Brain microvascular endothelial cell (primary cell): ENCODE measurements around the gene CDH4.

ENCODE experiments used
- DNase-seq: peaks from one replicate; pipeline ENCODE4 v3.0.0-alpha.2; 2020
- H3K27ac ChIP-seq: fragments of 250-450 bp; sonication (Bioruptor Pico); 2 replicates; pipeline ENCODE4 v1.5.1; 2020; ENCODE audit warnings: mild to moderate bottlenecking, moderate library complexity
- H3K27me3 ChIP-seq: fragments of 250-450 bp; sonication (Bioruptor Pico); replicated peaks from 2 replicates; pipeline ENCODE4 v1.5.1; 2020; ENCODE audit warnings: mild to moderate bottlenecking
- H3K36me3 ChIP-seq: fragments of 250-450 bp; sonication (Bioruptor Pico); replicated peaks from 2 replicates; pipeline ENCODE4 v1.5.1; 2020; ENCODE audit warnings: mild to moderate bottlenecking
- H3K4me3 ChIP-seq: 2 replicates; pipeline ENCODE4 v1.5.1; 2011; ENCODE audit warnings: low read depth, mild to moderate bottlenecking, control low read depth, low read length, moderate library complexity
- in situ Hi-C: cut with HindIII; loops from 2 replicates; pipeline ENCODE4 v1.10.0; 2017; ENCODE audit warnings: low sequenced_read_pairs, low pct_ligation_motif_present
- TF ChIP-seq, protein P1 (sequence below): IDR thresholded peaks from 2 replicates; pipeline ENCODE4 v1.5.1; 2011; ENCODE audit warnings: low read depth, mild to moderate bottlenecking, moderate library complexity, low read length, control low read depth, inconsistent platforms; ENCODE audit errors: missing control alignments

CDH4 gene

DNA sequence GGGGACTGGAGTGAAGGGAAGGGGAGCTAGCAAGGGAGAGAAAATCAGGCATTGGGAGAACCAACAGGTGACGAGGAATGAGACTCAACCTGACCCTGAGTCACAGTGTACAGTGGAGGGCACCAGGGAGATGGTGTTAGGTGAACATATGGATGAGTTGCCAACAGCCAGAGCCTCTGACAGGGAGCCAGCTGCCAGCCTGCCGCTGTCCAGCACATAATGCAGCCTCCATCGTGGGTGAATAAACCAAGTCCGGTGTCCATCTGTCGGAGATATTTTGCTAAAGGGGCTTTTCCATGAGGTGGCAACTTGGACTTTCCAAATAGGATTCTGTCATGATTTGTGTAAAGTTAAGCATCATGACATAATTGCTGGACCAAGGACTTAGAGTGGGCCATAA lies 88.1 kb downstream of the CDH4 start:
- no peak for DNase-seq
- in situ Hi-C loops: no loop called here
- Histone ChIP-seq H3K27ac (no peak overlapping the region), H3K36me3 (no peaks in the 10 kb centered on the region), H3K27me3 (no peaks in the 10 kb centered on the region), H3K4me3 (no peak overlapping the region)
- TF ChIP-seq, protein P1, sequence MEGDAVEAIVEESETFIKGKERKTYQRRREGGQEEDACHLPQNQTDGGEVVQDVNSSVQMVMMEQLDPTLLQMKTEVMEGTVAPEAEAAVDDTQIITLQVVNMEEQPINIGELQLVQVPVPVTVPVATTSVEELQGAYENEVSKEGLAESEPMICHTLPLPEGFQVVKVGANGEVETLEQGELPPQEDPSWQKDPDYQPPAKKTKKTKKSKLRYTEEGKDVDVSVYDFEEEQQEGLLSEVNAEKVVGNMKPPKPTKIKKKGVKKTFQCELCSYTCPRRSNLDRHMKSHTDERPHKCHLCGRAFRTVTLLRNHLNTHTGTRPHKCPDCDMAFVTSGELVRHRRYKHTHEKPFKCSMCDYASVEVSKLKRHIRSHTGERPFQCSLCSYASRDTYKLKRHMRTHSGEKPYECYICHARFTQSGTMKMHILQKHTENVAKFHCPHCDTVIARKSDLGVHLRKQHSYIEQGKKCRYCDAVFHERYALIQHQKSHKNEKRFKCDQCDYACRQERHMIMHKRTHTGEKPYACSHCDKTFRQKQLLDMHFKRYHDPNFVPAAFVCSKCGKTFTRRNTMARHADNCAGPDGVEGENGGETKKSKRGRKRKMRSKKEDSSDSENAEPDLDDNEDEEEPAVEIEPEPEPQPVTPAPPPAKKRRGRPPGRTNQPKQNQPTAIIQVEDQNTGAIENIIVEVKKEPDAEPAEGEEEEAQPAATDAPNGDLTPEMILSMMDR: no peak

- Histone ChIP-seq H3K27ac (no peak overlapping the region), H3K27me3 (no peaks in the 10 kb centered on the region), H3K4me3 (no peak overlapping the region), H3K36me3 (no peaks in the 10 kb centered on the region)
- TF ChIP-seq, protein P1: no peak
- in situ Hi-C loops: no loop called here
- no peak for DNase-seq
These were observed 89.5 kb downstream of the CDH4 start for GRCh38 chr20:61341605-61342004.

DNA sequence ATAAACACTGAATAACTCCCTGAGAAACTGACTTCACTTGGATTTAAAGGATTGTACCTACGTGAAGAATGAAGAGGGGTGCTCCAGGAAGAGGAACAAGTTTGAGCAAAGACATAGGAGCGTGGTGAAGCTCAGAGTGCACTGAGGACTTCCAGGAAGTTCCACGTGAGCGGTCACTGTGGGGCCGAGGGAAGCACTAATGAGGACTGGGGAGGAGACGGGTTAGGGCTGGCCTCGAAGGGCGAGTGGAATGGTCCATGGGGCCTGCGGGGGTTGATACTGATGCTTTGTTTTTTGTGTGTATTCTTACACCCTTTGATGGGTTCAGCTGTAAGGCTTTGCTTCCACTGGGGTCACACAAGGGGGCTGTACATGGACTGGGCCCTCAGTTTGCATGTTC lies 91.9 kb downstream of the CDH4 start:
- in situ Hi-C loops: no loop called here
- no peak overlapping the region for H3K27ac ChIP-seq
- H3K4me3 ChIP-seq: no peak overlapping the region
- no peaks in the 10 kb centered on the region for H3K27me3 ChIP-seq
- DNase-seq: no peak
- H3K36me3 ChIP-seq: no peaks in the 10 kb centered on the region
- TF ChIP-seq, protein P1: no peak

DNA sequence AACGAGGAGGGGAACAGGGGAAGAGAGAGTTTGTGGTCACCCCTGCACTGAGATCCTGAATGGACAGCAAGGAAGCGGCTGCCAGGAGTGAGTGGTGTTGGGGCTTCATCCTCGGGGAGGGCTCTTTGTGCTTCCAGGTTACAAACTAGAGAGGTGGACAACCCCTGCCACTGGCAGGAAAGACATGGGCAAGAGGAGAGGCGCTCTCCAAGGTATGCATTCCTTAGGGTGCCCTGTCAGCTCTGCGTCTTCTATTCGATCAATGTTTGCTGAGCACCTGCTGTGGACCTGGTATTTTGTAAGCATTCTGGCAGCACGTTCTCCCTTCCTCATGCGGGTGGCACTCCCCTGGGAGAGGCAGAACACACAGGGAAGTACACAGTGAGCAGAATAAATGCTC lies 93.6 kb downstream of the CDH4 start:
- no peaks in the 10 kb centered on the region for H3K27me3 ChIP-seq
- in situ Hi-C loops: no loop called here
- H3K4me3 ChIP-seq: no peak overlapping the region
- H3K27ac ChIP-seq: no peak overlapping the region
- TF ChIP-seq, protein P1: no peak
- H3K36me3 ChIP-seq: no peaks in the 10 kb centered on the region
- no peak for DNase-seq

DNA sequence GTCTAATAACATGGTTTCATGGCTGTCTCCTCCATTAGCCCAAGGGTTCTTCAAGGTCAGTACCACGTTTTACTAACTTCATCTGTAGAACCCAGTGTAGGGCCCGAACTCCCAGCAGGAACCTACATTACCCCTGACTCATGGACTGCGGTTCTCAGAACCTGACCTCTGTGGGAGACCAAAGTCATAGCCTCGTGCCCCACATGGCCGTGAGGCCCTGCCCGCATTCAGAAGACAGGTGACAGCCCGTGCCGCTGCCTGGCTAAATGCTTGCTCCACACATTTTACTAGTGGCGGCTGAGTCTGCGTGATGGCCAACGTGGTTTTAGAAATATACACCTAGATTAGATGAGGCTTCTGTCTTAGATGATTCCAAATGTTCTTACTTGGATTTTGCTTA lies 94.9 kb downstream of the CDH4 start:
- H3K36me3 ChIP-seq: no peaks in the 10 kb centered on the region
- TF ChIP-seq, protein P1: no peak
- no peaks in the 10 kb centered on the region for H3K27me3 ChIP-seq
- DNase-seq: no peak
- in situ Hi-C loops: no loop called here
- H3K27ac ChIP-seq: no peak overlapping the region
- H3K4me3 ChIP-seq: no peak overlapping the region

DNA sequence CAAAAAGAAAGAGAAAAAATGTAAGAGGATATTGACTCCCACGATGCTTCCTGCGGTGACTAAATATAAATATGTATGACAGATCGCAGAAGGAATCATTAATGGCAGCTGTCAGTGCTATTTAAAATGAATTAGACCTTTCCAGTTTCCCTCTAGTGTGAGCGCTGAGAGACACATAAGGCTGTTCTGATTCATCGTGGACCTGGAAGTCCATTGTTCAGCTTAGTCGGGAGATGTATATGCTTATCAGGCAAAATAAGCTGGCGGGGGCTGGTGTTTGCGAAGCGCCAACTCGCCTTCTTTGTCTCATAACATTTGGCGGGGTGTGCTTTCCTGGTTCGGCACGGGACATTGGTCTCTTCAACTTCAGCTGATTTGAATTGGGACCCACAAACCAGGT lies 95.4 kb downstream of the CDH4 start:
- no peak for DNase-seq
- in situ Hi-C loops: no loop called here
- Histone ChIP-seq H3K36me3 (no peaks in the 10 kb centered on the region), H3K4me3 (no peak overlapping the region), H3K27ac (no peak overlapping the region), H3K27me3 (no peaks in the 10 kb centered on the region)
- TF ChIP-seq, protein P1: no peak
